Activated naive CD8-positive, alpha-beta T cell treated with anti-CD3 and anti-CD28 coated beads for 36 hours (primary cell): ENCODE measurements around the gene RXRB. TPM values are rescaled to one million over a fixed set of nuclear protein-coding genes. Genes with fewer than 3 reads are reported as not detected.
A peak's percentile ranks its signal among the peaks of the same experiment; 100 is the strongest.

Experiments
- DNase-seq: peaks from one replicate; pipeline ENCODE4 v3.0.0; 2021
- H3K27ac Mint-ChIP-seq: one replicate; pipeline ENCODE4 v1.8.0; 2022; ENCODE audit warnings: mild to moderate bottlenecking, moderate library complexity, mixed read lengths
- H3K27me3 Mint-ChIP-seq: one replicate; pipeline ENCODE4 v1.8.0; 2022; ENCODE audit warnings: mild to moderate bottlenecking, mixed read lengths
- H3K36me3 Mint-ChIP-seq: one replicate; pipeline ENCODE4 v1.8.0; 2021; ENCODE audit warnings: mild to moderate bottlenecking, mixed read lengths
- H3K4me1 Mint-ChIP-seq: one replicate; pipeline ENCODE4 v1.8.0; 2021; ENCODE audit warnings: mixed read lengths
- H3K4me3 Mint-ChIP-seq: one replicate; pipeline ENCODE4 v1.8.0; 2022; ENCODE audit warnings: mild to moderate bottlenecking, moderate library complexity, mixed read lengths
- H3K9me3 Mint-ChIP-seq: one replicate; pipeline ENCODE4 v1.8.0; 2022; ENCODE audit warnings: mixed read lengths
- total RNA-seq, 2 experiments: library from RNA; stranded (reverse); gene quantifications; one replicate each; pipeline ENCODE4 v1.2.3, GENCODE V29; 2021

The RXRB gene
- total RNA-seq, 2 experiments from 2014 or later: 40.4 to 42.1 TPM

DNA sequence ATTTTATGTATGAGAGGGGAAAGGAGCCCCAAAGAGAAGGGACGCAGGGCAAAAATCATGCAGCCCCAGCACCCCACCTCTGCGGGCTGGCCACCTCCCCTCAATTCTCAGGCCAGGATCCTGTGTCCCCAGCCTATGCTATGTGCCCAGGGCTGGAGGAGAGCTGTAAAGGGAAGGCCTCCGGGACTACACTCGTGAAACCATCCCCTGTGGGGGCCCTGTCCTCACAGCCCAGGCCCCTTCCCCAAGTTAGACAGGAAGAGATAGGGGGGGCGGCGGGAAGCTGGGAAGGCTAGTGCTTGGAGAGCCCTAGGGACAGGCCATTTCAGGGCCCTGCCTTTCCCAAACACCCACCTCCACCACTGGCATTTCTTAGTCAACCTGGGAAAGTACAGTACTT, 6.8 kb downstream of the RXRB start:
- Mint-ChIP-seq H3K4me1 (peaks cover 29% of the 10 kb centered on the region), H3K9me3 (no peaks in the 10 kb centered on the region), H3K36me3 (peaks cover 8% of the 10 kb centered on the region), H3K27ac (no peak overlapping the region), H3K4me3 (peak overlapping the region; percentile 24), H3K27me3 (peaks cover 11% of the 10 kb centered on the region)
- DNase-seq: no peak

GRCh38 chr6:33192671-33193602, 7.5 kb downstream of the RXRB start:
- H3K36me3 Mint-ChIP-seq: peaks cover 8% of the 10 kb centered on the region
- H3K4me1 Mint-ChIP-seq: peaks cover 22% of the 10 kb centered on the region
- no peak overlapping the region for H3K27ac Mint-ChIP-seq
- H3K27me3 Mint-ChIP-seq: peaks cover 11% of the 10 kb centered on the region
- no peaks in the 10 kb centered on the region for H3K9me3 Mint-ChIP-seq
- H3K4me3 Mint-ChIP-seq: peak overlapping the region; percentile 67
- DNase-seq: no peak

DNA sequence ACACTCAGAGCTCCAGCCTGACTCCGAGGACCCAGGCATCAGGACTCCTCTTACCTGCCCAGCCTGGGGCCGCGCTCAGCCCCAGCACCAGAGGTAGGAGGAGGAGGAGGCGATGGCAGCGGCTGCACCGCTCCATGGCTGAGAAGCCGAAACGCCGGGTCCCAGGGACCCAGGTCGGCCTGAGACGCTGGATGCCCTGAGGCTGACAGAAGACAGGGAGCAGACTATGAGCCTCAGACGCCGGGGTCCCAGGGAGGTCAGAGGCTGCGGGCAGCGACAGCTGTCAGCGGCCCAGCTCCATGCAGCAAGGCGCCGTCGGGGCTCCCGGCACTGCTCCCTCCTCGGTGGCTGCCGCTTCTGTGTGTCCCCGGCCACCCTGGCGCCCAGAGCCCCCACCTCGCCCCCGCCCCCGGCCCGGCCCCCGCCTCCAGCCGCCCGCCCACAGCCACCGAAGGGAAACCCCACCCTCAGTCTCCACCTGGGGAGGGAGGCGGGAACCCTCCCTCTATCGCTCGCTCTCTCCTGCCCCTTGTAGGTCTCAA, 8.3 kb downstream of the RXRB start, which contains the start of gene COL11A2:
COL11A2 (minus strand) TSS at position 363 of the 542 bp plus-strand sequence; CDS start at position 136, 227 bp downstream.
- Mint-ChIP-seq H3K4me3 (peak within 1 kb of the TSS; percentile 67), H3K4me1 (peaks cover 14% of the 10 kb centered on the region)
- DNase-seq: no peak

GRCh38 chr6:33191383-33192104, 8.9 kb downstream of the RXRB start:
- Mint-ChIP-seq H3K9me3 (no peaks in the 10 kb centered on the region), H3K27me3 (peaks cover 11% of the 10 kb centered on the region), H3K36me3 (peaks cover 7% of the 10 kb centered on the region), H3K4me3 (no peak overlapping the region), H3K4me1 (peaks cover 13% of the 10 kb centered on the region), H3K27ac (no peak overlapping the region)
- DNase-seq: no peak

More for the DNA sequence above, 8.3 kb downstream of the RXRB start, which contains the start of gene COL11A2:
- Mint-ChIP-seq H3K9me3 (no peaks in the 10 kb centered on the region), H3K27ac (no peak within 1 kb of the TSS), H3K36me3 (peaks cover 8% of the 10 kb centered on the region), H3K27me3 (peaks cover 11% of the 10 kb centered on the region)

DNA sequence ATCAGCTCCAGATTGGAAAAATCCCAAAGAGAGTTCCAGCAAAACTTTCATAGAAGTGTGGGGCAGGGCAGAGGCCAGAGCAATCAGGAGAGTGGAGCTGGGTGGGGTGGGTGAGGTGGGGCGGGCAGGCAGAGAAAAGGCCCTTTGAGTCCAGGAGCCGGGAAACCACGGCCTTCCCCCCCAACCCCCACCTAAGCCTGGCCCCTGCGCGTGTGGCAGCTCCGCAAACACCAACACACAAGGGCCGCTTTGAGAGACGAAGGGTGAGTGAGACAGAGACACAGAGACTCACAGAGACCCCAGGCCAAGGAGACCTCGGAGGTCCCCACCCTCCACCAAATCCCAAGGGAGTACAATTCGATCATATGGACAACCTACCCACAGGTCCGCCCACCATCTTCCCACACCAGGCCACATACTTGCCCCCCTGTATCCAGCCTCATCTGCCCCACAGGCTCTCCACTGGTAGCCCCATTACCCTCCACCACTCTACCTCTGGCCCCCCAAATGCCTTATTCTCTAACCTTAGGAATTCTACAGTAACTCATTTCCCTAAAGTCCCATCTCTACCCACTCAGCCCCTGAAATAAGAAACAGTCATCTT, 9.9 kb downstream of the RXRB start:
- Mint-ChIP-seq H3K4me3 (no peak overlapping the region), H3K27ac (no peak overlapping the region), H3K9me3 (no peaks in the 10 kb centered on the region), H3K27me3 (peaks cover 11% of the 10 kb centered on the region), H3K4me1 (peaks cover 11% of the 10 kb centered on the region), H3K36me3 (peaks cover 4% of the 10 kb centered on the region)
- DNase-seq: no peak

GRCh38 chr6:33189625-33190448, 10.6 kb downstream of the RXRB start:
- Mint-ChIP-seq H3K27me3 (peaks cover 11% of the 10 kb centered on the region), H3K27ac (no peak overlapping the region), H3K9me3 (no peaks in the 10 kb centered on the region), H3K36me3 (peaks cover under 1% of the 10 kb centered on the region), H3K4me1 (peaks cover 11% of the 10 kb centered on the region), H3K4me3 (no peak overlapping the region)
- no peak for DNase-seq

- H3K9me3 Mint-ChIP-seq: peaks cover 3% of the 10 kb centered on the region
- H3K4me3 Mint-ChIP-seq: no peak overlapping the region
- peaks cover under 1% of the 10 kb centered on the region for H3K36me3 Mint-ChIP-seq
- DNase-seq: no peak
- peaks cover 13% of the 10 kb centered on the region for H3K4me1 Mint-ChIP-seq
- no peak overlapping the region for H3K27ac Mint-ChIP-seq
- H3K27me3 Mint-ChIP-seq: peaks cover 11% of the 10 kb centered on the region
Measured at GRCh38 chr6:33189164-33189563, 11.3 kb downstream of the RXRB start.

GRCh38 chr6:33187809-33188208, 12.7 kb downstream of the RXRB start:
- no peak for DNase-seq
- peaks cover 13% of the 10 kb centered on the region for H3K4me1 Mint-ChIP-seq
- peaks cover 13% of the 10 kb centered on the region for H3K9me3 Mint-ChIP-seq

DNA sequence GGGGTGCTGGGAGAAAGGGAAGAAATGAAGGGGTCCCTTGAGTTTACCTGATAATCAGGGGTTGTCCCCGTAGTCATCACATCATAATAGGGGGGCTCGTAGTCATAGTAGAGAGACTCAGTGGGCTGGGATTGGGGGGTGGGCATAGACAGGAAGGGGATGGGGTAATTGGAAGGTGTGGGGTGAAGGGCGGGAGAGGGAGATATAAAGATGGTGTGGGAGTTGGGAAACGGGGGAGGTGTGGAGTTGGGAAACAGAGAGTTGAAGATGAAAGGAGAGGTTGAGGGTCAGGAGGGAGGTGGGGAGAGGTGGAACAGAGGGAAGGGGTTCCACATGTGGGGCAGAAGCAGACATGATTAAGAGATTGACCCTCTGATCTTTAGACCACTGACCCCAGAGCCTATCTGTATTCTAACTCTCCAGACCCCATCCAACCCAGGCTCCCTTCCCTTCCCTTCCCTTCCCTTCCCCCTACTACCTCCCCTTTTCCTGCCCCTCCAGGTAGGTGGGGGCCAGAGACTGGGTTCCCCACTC, 14.7 kb downstream of the RXRB start:
- no peak for DNase-seq
- peaks cover 16% of the 10 kb centered on the region for H3K36me3 Mint-ChIP-seq
- H3K27ac Mint-ChIP-seq: no peak overlapping the region
- no peak overlapping the region for H3K4me3 Mint-ChIP-seq
- peaks cover 16% of the 10 kb centered on the region for H3K9me3 Mint-ChIP-seq
- H3K27me3 Mint-ChIP-seq: peaks cover 1% of the 10 kb centered on the region
- peaks cover 14% of the 10 kb centered on the region for H3K4me1 Mint-ChIP-seq

More at GRCh38 chr6:33187809-33188208, 12.7 kb downstream of the RXRB start:
- Mint-ChIP-seq H3K27ac (no peak overlapping the region), H3K27me3 (peaks cover 11% of the 10 kb centered on the region), H3K4me3 (no peak overlapping the region), H3K36me3 (peaks cover 13% of the 10 kb centered on the region)

DNA sequence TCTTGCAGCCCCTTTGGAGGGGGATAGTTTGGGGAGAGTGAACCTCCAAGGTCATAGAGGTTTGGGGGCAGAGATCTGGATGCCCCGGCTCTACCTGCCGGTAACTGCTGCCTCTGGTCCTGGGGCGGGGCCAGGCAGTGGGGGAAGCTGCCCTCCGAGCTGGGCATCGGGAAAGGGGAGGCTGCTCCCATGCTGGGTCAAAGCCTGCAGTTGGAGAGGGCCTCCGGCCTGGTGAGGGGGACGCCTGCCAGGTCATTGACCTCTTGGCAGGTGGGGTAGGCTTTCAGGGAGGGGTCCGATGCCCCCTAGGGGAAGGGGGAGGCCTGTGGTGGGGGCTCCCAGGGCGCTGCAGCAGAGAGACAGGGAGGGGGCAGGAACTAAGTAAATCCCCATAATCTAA, 15.3 kb downstream of the RXRB start:
- H3K27me3 Mint-ChIP-seq: no peaks in the 10 kb centered on the region
- no peak overlapping the region for H3K4me3 Mint-ChIP-seq
- peaks cover 16% of the 10 kb centered on the region for H3K9me3 Mint-ChIP-seq

GRCh38 chr6:33183071-33183683, 17.3 kb downstream of the RXRB start:
- Mint-ChIP-seq H3K9me3 (peaks cover 16% of the 10 kb centered on the region), H3K27me3 (no peaks in the 10 kb centered on the region), H3K27ac (peak overlapping the region; percentile 95), H3K4me3 (peak overlapping the region; percentile 65), H3K4me1 (peaks cover 14% of the 10 kb centered on the region), H3K36me3 (peaks cover 16% of the 10 kb centered on the region)
- DNase-seq: no peak

More for the DNA sequence above, 15.3 kb downstream of the RXRB start:
- H3K36me3 Mint-ChIP-seq: peaks cover 16% of the 10 kb centered on the region
- no peak overlapping the region for H3K27ac Mint-ChIP-seq
- DNase-seq: no peak
- peaks cover 14% of the 10 kb centered on the region for H3K4me1 Mint-ChIP-seq

DNA sequence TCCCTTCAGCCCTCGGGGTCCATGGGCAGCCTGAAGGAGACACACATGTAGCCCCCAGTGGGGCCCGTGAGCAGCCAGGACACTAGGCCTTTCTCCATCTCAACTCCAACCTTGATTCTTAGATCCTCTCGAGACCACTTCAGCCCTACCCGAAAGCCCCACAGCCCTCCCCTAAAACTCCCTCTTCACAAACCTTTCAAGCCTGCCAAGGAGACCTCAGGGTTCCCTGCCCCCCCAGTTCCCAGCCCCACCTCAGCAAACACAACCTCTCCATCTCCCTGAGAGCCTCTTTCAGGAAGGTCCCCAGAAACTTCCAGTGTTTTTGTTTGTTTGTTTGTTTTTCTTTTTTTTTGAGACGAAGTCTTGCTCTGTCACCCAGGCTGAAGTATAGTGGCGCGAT, 19.3 kb downstream of the RXRB start:
- H3K4me3 Mint-ChIP-seq: no peak overlapping the region
- H3K27ac Mint-ChIP-seq: no peak overlapping the region
- peaks cover 14% of the 10 kb centered on the region for H3K4me1 Mint-ChIP-seq
- DNase-seq: no peak
- peaks cover 16% of the 10 kb centered on the region for H3K36me3 Mint-ChIP-seq
- H3K27me3 Mint-ChIP-seq: no peaks in the 10 kb centered on the region
- H3K9me3 Mint-ChIP-seq: peaks cover 16% of the 10 kb centered on the region

DNA sequence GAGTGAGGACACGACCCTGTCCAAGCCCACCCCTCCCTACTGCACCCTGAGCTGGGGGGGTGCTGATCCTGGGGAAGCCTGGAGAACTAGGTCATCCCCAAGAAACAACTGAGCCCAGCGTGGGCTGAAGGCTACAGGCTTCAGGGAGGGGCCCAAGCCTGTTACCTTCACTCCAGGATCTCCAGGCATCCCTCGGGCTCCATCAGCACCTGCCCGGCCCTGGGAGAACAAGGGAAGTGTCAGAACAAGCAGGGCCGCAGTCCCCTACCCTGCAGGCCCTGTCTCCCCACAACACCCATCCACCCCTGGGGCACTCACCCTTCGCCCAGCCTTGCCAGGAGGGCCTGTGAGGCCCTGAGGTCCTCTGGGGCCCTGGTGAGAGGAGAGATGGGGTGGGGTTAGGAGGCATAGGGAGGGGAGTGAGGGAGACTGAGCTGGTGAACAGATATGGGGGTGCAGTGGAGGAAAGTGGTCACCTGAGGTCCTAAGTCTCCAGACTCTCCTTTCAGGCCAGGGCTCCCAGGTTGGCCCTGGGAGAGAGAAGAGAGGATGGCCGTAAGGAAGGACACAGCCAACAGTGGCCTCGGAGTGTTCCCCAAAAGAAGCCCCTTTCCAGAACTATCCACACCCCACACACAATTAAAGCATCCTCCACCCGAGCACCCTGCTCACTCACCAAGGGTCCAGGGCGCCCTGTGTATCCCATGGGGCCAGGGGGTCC, 21.6 kb downstream of the RXRB start:
- no peak for DNase-seq

More for the DNA sequence above, 21.6 kb downstream of the RXRB start:
- peaks cover 14% of the 10 kb centered on the region for H3K9me3 Mint-ChIP-seq
- no peak overlapping the region for H3K4me3 Mint-ChIP-seq
- no peak overlapping the region for H3K27ac Mint-ChIP-seq
- H3K4me1 Mint-ChIP-seq: peaks cover 13% of the 10 kb centered on the region
- H3K27me3 Mint-ChIP-seq: no peaks in the 10 kb centered on the region
- H3K36me3 Mint-ChIP-seq: peaks cover 14% of the 10 kb centered on the region
